Measurements from ENCODE around the gene COL6A2.

Gene COL6A2

DNA sequence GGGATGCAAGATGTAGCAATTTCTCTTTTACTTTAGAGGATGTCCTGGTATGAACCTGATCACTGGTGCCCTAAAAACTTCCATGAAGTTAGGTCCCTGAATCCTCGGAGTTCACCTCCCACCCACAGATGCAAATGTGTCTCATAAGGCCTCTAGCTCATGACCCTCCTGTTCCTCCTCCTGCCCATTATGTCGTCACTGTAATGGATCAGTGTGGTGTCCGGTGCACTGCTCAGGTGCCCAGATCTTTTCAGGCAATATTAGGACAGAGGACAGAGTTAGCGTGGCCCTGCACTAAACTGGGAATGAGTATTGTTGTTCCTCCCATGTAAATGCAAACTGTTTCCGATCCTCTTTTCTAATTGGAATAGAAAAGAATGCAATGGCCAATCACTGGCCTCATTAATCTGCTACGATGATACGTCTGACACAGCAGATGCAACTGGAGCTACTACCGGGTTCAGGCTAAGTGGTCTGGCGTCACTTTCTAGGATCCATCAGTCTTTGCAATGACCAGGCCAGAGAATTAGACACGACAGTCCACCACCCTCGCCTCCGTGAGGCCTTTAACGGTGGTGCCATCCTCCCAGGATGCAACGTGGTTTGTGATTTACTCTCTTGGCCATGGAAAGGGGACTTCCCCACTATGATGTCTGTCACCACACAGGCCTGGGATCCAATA is 3.4 kb upstream of the COL6A2 start:
- no peak overlapping the region for H3K4me3 ChIP-seq (ENCODE audit: low read depth, low read length)
- no peak for DNase-seq (ENCODE audit: low read depth)
- TF ChIP-seq, protein P1, sequence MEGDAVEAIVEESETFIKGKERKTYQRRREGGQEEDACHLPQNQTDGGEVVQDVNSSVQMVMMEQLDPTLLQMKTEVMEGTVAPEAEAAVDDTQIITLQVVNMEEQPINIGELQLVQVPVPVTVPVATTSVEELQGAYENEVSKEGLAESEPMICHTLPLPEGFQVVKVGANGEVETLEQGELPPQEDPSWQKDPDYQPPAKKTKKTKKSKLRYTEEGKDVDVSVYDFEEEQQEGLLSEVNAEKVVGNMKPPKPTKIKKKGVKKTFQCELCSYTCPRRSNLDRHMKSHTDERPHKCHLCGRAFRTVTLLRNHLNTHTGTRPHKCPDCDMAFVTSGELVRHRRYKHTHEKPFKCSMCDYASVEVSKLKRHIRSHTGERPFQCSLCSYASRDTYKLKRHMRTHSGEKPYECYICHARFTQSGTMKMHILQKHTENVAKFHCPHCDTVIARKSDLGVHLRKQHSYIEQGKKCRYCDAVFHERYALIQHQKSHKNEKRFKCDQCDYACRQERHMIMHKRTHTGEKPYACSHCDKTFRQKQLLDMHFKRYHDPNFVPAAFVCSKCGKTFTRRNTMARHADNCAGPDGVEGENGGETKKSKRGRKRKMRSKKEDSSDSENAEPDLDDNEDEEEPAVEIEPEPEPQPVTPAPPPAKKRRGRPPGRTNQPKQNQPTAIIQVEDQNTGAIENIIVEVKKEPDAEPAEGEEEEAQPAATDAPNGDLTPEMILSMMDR (IDR thresholded peaks at IDR 0.05; ENCODE audit: low read depth, low read length, missing control alignments), result no peak

DNA sequence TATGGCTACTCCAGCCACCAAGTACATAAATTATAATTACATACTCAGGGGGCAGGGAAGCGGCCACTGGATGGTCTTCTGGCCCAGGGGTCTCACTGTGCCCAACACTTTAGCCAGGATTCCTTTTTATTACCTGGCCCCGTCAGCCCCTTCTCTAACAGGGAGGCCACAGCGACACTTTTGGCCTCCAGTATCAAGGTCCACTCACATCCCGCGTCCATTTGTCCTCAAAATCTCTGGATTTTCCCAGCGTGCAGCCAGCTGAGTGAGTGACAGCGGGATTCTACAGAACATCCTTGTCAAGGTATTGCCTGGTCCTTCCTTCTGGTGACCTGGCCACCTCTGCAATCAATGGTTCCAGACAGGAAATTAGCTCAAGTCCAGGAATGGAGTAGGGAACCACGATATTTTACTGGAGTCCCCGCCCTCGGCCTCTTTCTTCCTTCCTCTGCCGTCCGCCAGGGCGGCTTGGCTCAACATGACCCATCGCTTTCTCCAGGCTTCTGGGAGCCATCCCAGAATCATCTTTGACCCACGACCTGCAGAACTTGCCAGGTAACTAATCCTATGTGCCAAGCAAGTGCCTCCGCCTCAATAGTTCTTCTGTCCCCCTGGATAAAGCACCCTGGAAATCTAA is 2.7 kb upstream of the COL6A2 start:
- no peak overlapping the region for H3K4me3 ChIP-seq (ENCODE audit: low read depth, low read length)
- TF ChIP-seq, protein P1 (IDR thresholded peaks at IDR 0.05; ENCODE audit: low read depth, low read length, missing control alignments), result no peak
- DNase-seq (ENCODE audit: low read depth), result no peak

DNA sequence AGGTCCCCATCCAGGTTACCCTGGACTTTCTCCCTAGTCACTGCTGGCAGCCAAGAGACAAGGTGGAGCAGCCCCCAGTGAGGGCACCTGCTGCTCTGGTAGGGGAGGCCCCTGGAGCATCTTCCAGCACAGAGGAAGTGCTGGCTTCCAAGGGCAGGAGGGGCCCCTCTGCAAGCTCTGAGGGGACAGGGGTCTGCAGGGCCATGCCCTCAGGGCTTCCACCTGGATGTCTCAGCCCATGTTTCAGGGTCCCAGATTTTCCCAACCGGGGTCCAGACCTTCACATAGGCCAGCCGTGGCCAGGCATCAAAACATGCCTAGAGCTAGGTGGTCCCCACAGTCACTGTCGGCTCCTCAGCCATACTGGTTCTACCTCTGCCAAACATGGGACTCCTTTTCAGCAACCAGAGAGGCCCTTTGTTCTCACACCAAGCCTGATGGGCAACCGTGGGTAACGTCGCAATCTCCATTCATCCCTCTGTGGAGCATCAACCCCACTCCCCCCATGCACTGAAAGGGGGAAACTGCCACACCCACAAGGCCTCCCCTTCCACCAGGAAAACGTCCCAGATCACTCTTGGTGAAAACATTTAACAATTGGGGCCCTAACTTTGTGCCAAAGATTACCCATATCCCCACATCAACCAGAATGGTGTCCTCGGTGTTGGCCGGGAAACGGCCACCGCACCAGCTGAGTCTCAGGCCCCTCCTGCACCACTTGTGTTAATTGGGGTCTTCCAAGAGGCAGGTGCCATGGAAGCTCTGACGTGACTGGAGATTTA is 1.9 kb upstream of the COL6A2 start:
- TF ChIP-seq, protein P1 (IDR thresholded peaks at IDR 0.05; ENCODE audit: low read depth, low read length, missing control alignments), result no peak
- H3K4me3 ChIP-seq (ENCODE audit: low read depth, low read length), result no peak overlapping the region
- DNase-seq (ENCODE audit: low read depth), result no peak

DNA sequence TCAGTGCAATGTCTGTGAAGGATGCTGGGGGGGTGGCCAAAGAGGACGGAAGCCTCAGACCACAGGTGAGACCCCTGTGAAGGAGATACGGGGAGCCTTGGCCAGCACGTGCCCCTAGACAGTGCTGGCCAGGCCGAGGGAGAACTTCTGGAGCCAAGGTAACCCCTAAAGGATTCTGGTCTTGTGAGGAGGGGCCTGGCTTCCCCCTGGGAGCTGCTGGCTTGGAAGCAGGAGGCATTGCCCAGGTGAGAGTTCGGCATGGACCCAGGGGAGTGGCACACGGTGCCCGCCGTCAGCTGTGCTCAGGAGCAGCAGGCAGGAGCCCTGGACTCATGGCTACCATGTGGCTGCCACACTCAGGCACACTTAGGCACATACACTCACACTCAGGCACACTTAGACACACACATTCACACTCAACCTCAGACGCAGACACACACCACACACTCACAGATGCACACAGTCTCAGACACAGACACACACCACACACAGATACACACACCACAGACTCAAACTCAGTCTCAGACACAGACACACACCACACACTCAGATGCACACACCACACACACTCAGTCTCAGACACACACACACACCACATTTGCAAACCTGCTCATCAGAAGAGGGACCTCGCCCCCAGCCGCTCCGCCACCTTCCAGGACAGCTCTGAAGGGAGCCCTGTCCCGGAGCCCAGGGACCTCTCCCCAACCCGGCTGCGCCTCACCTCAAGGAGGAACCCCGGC is 1.1 kb upstream of the COL6A2 start:
- TF ChIP-seq, protein P1 (IDR thresholded peaks at IDR 0.05; ENCODE audit: low read depth, low read length, missing control alignments), result no peak
- H3K4me3 ChIP-seq (ENCODE audit: low read depth, low read length), result no peak overlapping the region
- DNase-seq (ENCODE audit: low read depth), result no peak

DNA sequence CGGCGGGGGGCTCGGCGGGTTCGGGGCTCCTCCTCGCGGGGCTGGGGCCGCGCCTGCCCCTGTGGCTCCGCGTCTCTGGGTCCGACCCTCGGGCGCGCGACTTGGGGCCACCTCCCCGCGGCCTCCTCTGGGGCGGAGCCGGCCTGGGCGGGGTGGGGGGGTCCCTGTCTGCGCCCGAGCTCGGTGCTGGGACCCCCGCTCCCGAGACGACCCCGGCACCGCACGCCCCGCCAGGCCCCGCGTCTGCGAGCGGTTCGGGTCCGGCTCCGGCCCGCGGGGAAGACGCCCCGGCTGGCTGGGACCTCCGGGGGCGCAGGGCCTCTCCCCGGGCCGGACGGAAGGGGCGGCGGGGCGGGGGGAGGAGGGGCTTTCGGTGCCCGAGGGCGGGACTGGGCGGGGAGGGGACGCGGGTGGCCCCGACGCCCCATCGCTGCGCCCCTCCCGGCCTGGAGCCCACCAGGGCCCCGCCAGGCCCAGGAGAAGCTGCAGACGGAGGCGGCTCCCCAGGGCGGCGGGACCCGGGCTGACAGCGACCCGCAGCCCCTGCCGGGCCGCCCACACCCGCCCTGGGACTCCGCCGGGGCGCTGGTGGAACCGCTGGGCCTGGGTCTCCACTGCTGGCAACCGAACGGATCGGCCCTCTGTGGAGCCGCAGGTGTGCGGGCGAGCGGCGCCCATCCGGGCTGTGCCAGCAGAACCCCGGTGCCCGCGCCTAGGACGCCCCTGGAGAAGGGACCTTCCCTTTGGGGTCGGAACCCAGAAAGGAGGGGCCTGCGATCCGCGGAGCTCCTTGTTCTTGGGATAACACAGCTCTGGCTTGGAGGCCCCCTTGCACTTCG is 610 bp downstream of the COL6A2 start:
- DNase-seq (ENCODE audit: low read depth), result no peak
- TF ChIP-seq, protein P1 (IDR thresholded peaks at IDR 0.05; ENCODE audit: low read depth, low read length, missing control alignments), result no peak
- H3K4me3 ChIP-seq (ENCODE audit: low read depth, low read length), result no peak overlapping the region

DNA sequence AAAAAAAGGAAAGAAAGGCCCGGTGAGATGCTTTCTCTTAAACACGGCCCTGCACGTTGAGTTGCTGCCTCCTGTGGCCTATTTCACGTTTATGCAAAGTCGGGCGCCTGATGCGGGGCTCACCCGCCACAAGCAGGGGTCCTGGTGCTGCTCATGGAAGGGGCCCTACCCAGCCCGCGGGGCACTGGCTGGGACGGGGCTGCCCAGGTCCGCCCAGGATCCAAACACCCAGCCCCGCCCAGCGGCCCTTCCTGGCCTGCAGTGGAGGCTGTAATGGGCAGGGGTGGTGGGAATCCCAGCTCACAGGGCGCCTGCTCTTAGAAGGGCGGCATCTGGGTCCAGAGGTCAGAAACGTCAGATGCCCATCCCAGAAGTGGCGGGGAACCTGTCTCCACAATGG is 1.6 kb downstream of the COL6A2 start:
- DNase-seq (ENCODE audit: low read depth), result no peak
- TF ChIP-seq, protein P1 (IDR thresholded peaks at IDR 0.05; ENCODE audit: low read depth, low read length, missing control alignments), result no peak
- no peak overlapping the region for H3K4me3 ChIP-seq (ENCODE audit: low read depth, low read length)

Measured in GM12864 (cell line).